NK-92 treated with Interleukin-12 subunit alpha and Interleukin-12 subunit beta, amount 100 ng/mL, for 24 hours (cell line): ENCODE data around the gene LORICRIN.

Experiments used
- DNase-seq: peaks from one replicate; lab custom pipeline; 2025; lab: John Stamatoyannopoulos, UW

The LORICRIN gene

DNA sequence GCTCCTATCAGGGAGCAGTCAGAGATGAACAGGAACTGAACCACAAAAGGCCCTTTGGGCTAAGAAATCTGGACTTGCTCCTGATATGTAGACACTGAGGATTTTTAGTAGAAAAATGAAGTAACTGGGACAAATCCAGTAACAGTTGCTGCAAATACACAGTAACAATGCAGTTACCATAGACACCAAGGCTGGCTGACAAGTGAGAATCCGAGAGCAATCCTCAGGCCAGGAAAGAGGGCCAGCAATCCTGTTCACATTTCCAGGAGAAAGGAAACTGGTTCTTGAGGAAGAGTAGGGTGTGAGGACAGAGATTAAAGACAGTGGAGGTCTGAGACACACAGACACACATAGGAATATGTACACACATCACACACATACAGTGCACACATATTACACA is 9.3 kb upstream of the LORICRIN start:
- DNase-seq: no peak

GRCh38 chr1:153251087-153251486 is 8.4 kb upstream of the LORICRIN start:
- no peak for DNase-seq

- no peak for DNase-seq
Measured at GRCh38 chr1:153251562-153251961, 7.9 kb upstream of the LORICRIN start.

GRCh38 chr1:153251988-153252387 is 7.5 kb upstream of the LORICRIN start:
- no peak for DNase-seq

- DNase-seq: no peak
Measured at GRCh38 chr1:153253076-153253475, 6.4 kb upstream of the LORICRIN start.

DNA sequence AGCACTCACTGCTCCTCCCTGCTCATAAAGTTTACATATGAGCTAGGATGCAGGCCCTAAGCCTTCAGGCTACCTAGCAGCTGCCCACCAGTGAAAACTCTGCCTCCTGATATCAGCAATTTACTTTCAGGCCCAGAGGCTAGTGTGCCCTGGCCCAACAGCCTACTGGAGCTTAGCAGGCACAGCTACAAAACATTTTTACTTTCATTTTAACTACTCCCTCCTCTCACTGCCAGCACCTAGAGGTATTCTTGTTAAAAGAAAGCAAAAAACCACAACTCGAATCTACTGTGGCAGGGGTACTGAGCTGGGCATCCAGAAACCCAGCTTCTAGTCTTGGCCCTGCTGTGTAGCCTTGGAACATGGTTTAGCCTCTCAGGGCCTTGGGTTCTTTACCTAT is 5.8 kb upstream of the LORICRIN start:
- no peak for DNase-seq

- no peak for DNase-seq
Measured at GRCh38 chr1:153260585-153261280, 1.2 kb downstream of the LORICRIN start.

- DNase-seq: no peak
Measured at GRCh38 chr1:153261281-153262069, 2.0 kb downstream of the LORICRIN start.

DNA sequence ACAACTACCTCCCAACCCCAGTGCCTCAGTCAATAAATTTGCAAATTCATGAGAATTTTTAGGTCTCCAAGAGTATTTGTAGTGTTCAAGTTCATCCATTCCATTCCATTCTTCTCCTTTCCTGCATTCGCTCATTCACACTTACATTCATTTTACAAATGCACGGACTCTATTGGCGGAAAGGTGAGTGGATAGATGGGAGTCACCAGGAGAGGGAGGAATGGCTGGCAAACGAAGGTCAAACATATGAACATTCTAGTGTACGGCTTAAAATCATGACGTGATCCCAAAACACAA is 2.5 kb downstream of the LORICRIN start:
- no peak for DNase-seq

- no peak for DNase-seq
Measured at GRCh38 chr1:153262462-153263157, 3.1 kb downstream of the LORICRIN start.

DNA sequence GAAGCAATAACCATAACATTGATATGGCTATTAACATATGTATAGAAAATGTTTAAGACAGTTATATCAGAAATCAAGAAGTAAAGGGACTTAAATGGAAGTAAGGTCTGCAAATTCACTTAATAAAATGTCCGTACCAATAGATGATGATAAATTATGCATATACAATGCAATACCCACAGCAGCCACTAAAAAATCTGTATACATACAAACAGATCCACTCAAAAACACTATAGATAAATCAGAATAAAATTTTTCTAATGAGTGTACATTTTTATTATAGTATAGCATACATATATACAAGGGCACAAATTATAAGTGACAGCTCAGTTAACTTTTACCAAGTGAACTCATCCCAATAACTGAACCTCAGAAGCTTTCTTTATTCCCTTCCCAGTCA is 6.0 kb downstream of the LORICRIN start:
- DNase-seq: no peak

DNA sequence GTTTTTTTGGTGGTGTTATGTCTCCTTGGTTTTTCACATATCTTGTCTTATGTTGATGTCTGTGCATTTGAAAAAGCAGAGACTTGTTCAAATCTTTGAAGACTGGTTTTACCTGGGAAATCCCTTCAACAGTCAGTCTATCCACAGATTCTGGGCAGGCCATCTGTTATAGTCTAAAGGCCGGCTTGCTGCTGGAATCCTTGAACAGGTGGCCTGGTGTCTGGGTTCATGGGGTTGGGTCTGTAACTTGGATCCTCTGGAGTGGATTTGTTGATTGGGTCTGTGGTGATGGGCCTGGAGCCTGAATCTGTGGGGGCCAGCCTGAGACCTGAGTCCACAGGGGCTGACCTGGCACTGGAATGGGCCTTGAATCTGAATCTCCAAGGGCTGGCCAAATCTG is 12.2 kb downstream of the LORICRIN start:
- no peak for DNase-seq

DNA sequence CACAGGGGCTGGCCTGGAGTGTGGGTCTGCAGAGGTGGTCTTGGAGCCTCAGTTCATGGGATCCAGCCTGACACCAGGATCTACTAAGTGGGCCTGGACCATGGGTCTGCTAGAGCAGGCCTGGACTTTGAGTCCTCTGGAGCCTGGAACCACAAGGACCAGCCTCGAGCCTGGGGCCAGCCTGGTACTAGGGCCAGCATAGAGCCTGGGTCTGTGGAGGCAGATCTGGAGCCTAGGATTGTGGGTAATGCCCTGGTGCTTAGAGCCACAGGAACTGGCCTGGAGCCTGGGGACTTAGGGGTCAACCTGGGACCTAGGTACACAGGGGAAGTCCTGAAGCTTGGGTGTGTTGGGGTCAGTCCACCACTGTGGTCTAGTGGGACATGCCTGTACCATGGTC is 12.7 kb downstream of the LORICRIN start:
- DNase-seq: no peak

GRCh38 chr1:153277852-153278251 is 18.4 kb downstream of the LORICRIN start:
- peak; percentile 10 for DNase-seq

DNA sequence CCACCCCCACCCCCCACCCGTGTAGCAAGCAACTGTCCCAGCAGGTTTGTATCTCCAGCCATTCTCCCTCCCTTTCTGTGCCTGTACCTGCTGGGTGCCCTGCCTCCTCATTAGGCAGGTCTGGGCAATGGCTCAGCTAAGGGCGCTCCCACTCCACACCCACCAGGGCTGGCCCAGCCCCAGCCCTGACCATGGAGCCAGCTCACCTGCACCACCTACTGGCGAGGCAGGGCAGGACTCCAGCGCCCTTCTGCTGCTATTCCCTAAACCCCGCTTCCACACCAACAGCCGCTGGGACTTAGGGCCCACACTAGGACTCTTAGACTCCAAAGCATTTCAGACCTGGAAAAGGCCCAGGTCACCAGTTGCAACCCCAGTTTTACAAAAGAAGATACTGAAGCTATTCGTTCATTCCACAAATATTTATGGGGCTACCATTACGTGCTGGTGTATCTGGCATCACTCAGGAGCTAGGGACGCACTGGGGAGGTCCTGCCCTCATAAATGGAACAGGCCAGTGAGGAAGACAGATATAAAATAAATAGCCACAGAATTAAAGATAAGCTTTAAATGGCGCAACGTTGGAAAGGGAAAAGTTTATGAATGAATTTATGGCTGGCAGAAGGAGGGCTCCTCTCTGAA is 29.3 kb downstream of the LORICRIN start:
- no peak for DNase-seq

DNA sequence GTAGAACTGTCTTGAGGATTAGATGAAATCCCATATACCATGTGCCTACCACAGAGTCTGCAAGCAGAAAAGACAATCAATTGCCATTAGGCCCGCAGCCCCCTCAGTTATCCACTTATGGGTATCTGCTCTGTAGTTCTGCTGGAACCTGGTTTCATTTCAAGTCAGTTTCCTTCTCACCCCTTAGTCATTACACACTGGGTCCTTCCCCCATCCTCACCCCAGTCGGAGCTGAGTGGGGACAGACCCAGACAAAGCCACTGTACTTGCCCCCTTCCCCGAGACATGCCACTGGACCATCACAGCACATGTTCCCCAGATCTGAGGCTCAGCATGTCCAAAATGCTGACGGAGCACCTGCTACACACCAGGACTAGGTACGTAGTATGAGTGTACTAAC is 32.0 kb downstream of the LORICRIN start:
- no peak for DNase-seq

GRCh38 chr1:153292185-153292584 is 32.7 kb downstream of the LORICRIN start:
- DNase-seq: no peak

DNA sequence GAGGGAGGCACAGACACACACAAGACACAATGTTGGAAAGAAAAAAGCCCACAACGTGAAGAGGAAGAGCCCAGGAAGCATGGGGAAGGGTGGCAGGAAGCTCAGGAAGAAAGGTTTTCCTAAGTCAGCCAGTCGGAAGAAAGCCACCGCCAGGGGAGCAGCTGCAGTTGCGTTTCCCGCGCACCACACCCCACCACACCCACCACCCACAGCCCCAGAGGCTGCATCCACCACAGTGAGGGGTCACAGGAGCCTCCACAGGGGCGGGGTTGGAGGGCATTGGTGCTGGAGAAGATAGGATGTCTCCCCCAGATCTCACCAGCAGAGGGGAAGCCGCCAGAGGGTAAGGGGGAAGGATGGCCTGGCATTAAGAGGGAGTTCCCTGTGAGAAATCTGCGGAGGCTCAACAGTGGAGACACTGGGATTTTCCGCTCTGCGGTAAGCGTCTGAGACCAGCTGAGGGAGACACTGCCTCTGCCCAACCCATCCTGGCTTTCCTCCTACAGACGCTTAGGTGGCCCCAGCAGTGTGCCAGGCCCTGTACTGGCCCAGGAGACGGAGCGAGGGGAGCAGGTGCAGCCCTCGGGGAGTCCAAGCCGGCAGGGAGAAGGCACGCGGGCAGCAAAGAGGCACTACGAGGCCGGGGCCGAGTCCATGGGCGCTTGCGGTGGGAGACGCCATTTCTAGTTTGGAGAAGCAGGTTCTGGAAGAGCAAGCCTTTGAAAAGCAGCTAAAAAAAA is 33.4 kb downstream of the LORICRIN start:
- no peak for DNase-seq

DNA sequence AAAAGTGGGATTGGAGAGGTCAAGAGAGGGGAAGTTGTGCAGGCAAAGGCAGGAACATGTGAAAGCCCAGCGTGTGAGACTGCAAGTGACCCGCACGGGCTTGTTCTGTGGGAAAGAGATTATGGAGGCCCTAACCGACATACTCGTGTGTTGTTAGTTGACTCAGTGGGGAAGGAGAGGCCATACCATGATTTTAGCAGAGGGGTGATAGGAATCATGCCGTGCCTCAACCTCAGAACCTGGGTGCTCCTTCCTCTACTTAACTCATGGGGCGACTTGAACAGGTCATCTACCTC is 33.9 kb downstream of the LORICRIN start:
- DNase-seq: no peak

DNA sequence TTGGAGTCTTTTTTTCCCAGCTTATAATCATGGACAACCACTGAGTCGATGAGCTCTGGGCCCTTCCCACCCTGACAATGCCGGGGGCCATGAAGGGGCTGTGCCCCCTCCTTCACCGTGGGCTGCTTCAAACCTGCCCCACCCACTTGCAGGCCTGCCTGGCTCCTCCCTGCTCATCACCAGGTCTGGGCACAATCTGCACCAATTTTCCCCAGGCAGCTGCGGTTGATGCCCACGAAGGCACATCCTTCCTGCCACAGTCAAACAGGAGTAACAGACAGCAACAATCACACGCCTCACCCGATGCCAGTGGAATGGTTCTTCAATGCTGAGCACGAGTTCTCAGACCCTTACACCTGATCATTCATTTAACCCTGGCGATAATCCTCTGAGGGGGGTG is 34.4 kb downstream of the LORICRIN start:
- no peak for DNase-seq

DNA sequence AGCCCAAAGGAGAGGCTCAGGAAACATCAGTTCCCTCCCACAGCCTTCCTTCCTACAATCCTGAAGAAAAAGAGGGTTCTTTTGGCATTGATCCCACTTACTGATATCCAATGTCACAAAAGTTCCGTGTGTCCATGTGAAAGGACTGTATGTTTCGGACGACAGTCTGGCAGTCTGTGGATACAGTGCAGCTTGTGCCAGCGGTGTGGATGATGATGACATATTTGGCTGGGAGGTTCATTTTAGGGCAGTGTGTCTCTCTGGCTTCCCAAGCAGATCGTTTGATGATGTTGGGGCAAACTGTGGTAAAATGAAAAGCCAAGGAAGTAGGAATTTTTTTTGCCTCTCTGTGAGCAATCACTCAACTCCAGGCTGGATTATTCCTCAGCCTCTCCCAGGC is 42.8 kb downstream of the LORICRIN start:
- DNase-seq: no peak

GRCh38 chr1:153305682-153306081 is 46.2 kb downstream of the LORICRIN start:
- no peak for DNase-seq
